Measurements from ENCODE around the gene GAMT.

Gene GAMT

GRCh38 chr19:1365319-1366269, 35.7 kb downstream of the GAMT start:
- Histone ChIP-seq H3K27ac (no peak overlapping the region), H3K9me3 (no peaks in the 10 kb centered on the region), H3K4me3 (ENCODE audit: low read depth in 1 of 2, low read length in 1 of 2) (no peak overlapping the region), H3K27me3 (peaks cover 10% of the 10 kb centered on the region), H3K4me1 (ENCODE audit: control insufficient read depth in 1 of 2, insufficient read depth in 1 of 2, low read depth in 1 of 2, low read length in 1 of 2) (peaks cover 27% of the 10 kb centered on the region in 2 experiments), H3K36me3 (peaks cover 8% of the 10 kb centered on the region)
- TF ChIP-seq CTCF (IDR thresholded peaks at IDR 0.05): no peak

GRCh38 chr19:1364070-1364704, 37.2 kb downstream of the GAMT start:
- Histone ChIP-seq H3K27me3 (peaks cover 10% of the 10 kb centered on the region), H3K4me1 (ENCODE audit: control insufficient read depth in 1 of 2, insufficient read depth in 1 of 2, low read depth in 1 of 2, low read length in 1 of 2) (peaks cover 27% of the 10 kb centered on the region in 2 experiments), H3K9me3 (no peaks in the 10 kb centered on the region), H3K36me3 (no peaks in the 10 kb centered on the region), H3K4me3 (ENCODE audit: low read depth in 1 of 2, low read length in 1 of 2) (peak overlapping the region in 1 of 2 experiments; percentile 10), H3K27ac (no peak overlapping the region)
- TF ChIP-seq CTCF (IDR thresholded peaks at IDR 0.05): no peak

- TF ChIP-seq CTCF (IDR thresholded peaks at IDR 0.05): no peak
- peaks cover 27% of the 10 kb centered on the region in 2 experiments for H3K4me1 ChIP-seq (ENCODE audit: control insufficient read depth in 1 of 2, insufficient read depth in 1 of 2, low read depth in 1 of 2, low read length in 1 of 2)
- H3K27ac ChIP-seq: peak overlapping the region; percentile 14
- no peaks in the 10 kb centered on the region for H3K9me3 ChIP-seq
- H3K36me3 ChIP-seq: peaks cover 5% of the 10 kb centered on the region
- H3K27me3 ChIP-seq: peaks cover 10% of the 10 kb centered on the region
- peak overlapping the region; percentile 10 to 27 for H3K4me3 ChIP-seq (ENCODE audit: low read depth in 1 of 2, low read length in 1 of 2)
Measured at GRCh38 chr19:1363599-1363998, 37.7 kb downstream of the GAMT start.

GRCh38 chr19:1362387-1363257, 38.7 kb downstream of the GAMT start:
- peaks cover 8% of the 10 kb centered on the region for H3K36me3 ChIP-seq
- H3K9me3 ChIP-seq: no peaks in the 10 kb centered on the region
- no peak for TF ChIP-seq CTCF (IDR thresholded peaks at IDR 0.05)
- peak overlapping the region in 1 of 2 experiments; percentile 10 for H3K4me3 ChIP-seq (ENCODE audit: low read depth in 1 of 2, low read length in 1 of 2)
- H3K4me1 ChIP-seq (ENCODE audit: control insufficient read depth in 1 of 2, insufficient read depth in 1 of 2, low read depth in 1 of 2, low read length in 1 of 2): peaks cover 21 to 23% of the 10 kb centered on the region in 2 experiments
- no peak overlapping the region for H3K27ac ChIP-seq
- peaks cover 10% of the 10 kb centered on the region for H3K27me3 ChIP-seq

All from neutrophil (primary cell).